NCI-H1436 (cell line): ENCODE measurements around the gene TANC1.
"Not testable (repeated sequence)": the region's sequence is repeated elsewhere in the genome, so short reads cannot be mapped to it uniquely, and the experiment has no call there.

ENCODE experiments used
- DNase-seq: peaks from one replicate; lab custom pipeline; 2025; lab: John Stamatoyannopoulos, UW

Gene TANC1

GRCh38 chr2:159140070-159140769 is 171.8 kb downstream of the TANC1 start:
- DNase-seq, result no peak

GRCh38 chr2:159140821-159141220 is 172.4 kb downstream of the TANC1 start:
- not testable (repeated sequence) for DNase-seq

- no peak for DNase-seq
These were observed 176.6 kb downstream of the TANC1 start for GRCh38 chr2:159144776-159145614.

- no peak for DNase-seq
These were observed 177.4 kb downstream of the TANC1 start for GRCh38 chr2:159145745-159146354.

GRCh38 chr2:159146996-159147666 is 178.7 kb downstream of the TANC1 start:
- DNase-seq, result no peak

GRCh38 chr2:159147690-159148089 is 179.2 kb downstream of the TANC1 start:
- no peak for DNase-seq

GRCh38 chr2:159148901-159149300 is 180.5 kb downstream of the TANC1 start:
- no peak for DNase-seq

GRCh38 chr2:159149747-159150146 is 181.3 kb downstream of the TANC1 start:
- no peak for DNase-seq

GRCh38 chr2:159150280-159150746 is 181.9 kb downstream of the TANC1 start:
- no peak for DNase-seq

GRCh38 chr2:159151198-159152127 is 183.0 kb downstream of the TANC1 start:
- DNase-seq, result no peak

GRCh38 chr2:159152128-159152778 is 183.8 kb downstream of the TANC1 start:
- DNase-seq, result no peak

- no peak for DNase-seq
These were observed 184.6 kb downstream of the TANC1 start for GRCh38 chr2:159153063-159153462.

GRCh38 chr2:159153463-159153862 is 185.0 kb downstream of the TANC1 start:
- no peak for DNase-seq

- DNase-seq, result no peak
These were observed 185.5 kb downstream of the TANC1 start for GRCh38 chr2:159153951-159154350.

- DNase-seq, result no peak
These were observed 185.9 kb downstream of the TANC1 start for GRCh38 chr2:159154366-159154765.

GRCh38 chr2:159155320-159155719 is 186.9 kb downstream of the TANC1 start:
- DNase-seq, result no peak

- no peak for DNase-seq
These were observed 187.4 kb downstream of the TANC1 start for GRCh38 chr2:159155791-159156190.

GRCh38 chr2:159156834-159157233 is 188.4 kb downstream of the TANC1 start:
- no peak for DNase-seq

GRCh38 chr2:159157361-159158209 is 189.1 kb downstream of the TANC1 start:
- no peak for DNase-seq

- DNase-seq, result no peak
These were observed 192.0 kb downstream of the TANC1 start for GRCh38 chr2:159160412-159160811.
